NOMO-1 (cell line): Measurements from ENCODE around the gene PDK2.
A peak's percentile ranks its signal among the peaks of the same experiment; 100 is the strongest.

Source experiments
- DNase-seq, 2 experiments: peaks; one replicate each; lab custom pipeline; 2025; ENCODE audit not compliant: unreplicated experiment in 2 of 2; lab: John Stamatoyannopoulos, UW

PDK2 gene

DNA sequence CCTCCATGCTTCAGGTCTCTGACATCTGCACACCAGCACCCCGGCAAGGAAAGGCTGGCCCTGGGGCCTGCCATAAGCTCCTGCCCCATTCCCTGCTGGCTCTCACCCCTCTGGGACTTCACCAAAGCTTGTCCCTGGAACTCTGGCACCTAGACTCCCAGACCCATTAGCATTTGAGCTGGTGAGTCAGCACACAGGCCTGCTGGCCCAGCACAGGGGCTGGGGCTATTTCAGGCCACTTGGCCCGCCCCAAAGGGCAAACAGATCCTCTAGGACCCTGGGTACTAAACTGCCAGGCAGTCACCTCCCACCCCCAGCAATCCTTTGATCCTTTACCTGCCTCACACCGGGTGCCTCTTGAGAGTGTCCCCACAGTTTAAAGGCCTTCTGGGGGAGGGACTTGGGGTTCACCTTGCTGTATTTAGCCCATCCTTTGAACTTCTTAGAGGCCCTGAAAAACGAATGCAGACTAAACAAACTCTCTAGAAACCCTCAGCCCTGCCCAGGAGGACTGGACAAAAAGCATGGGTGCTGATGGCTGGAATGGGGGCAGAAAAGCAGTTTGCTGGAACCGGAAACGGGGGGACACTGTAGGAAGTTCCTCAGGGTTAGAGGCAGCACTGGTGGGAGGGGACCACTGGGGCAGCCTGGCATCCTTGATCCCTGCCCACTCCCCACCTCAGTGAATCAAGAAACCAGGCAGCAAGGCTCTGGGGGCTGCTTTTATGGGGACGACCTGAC lies 38.0 kb downstream of the PDK2 start:
- no peak for DNase-seq

DNA sequence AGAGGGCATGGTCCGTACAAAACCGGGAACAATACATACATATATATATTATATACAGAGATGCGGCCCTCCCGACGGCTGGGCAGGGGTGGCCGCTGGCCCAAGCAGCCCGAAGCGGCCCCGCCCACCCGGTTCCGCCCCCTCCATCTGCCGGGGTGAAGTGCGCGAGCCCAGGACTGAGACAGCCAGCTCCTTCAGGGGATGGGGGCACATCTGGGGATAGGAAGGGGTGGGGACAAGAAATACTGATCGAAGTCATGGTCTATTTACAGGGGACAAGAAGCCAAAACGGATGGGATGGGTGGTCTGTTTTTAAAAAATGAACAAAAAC lies 38.6 kb downstream of the PDK2 start:
- DNase-seq: no peak

DNA sequence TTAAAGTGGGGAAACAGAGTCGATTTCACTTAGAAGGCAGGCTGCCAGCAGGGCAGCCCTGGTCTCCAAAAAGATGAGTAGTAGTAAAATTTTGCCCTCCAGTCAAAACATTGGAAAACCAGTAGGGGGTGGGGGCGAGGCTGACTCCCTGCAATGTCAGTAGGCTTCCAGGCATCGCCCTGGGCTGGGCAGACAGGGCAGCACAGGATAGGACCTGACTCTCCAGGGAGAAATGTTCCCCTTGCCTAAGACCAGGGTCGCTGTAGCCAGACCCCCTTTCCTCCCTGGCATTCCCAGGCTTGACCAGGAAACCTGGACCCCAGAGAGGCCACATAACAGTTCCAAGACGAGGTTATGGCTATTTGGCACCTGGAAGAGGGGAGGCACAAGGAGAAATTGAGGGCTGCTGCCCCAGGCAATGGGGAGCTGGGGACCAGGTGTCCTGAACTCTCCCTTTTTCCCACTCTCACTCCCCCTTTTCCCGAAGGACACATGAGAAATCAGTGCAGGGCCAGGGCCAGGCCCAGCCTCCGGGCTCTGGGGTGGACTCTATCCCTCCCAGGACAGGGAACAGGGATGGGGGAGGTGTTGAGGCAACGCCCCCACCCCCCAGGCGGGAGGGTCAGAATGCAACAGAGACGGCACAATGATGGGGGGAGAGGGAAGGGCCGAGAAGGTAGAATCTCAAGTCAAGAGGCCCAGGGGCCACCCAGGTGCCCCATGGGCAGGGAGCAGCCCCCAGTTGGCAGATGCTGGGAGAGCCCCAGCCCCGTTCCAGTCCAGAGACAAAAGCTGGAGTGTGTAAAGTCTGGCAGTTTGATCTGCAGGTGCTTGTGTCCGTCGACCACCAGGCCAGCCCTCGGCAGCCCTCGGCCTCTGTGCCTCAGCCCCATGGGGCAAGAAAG lies 39.3 kb downstream of the PDK2 start:
- DNase-seq: no peak

- no peak for DNase-seq
Measured at GRCh38 chr17:50135316-50136095, 40.4 kb downstream of the PDK2 start.

GRCh38 chr17:50136096-50136687 lies 41.0 kb downstream of the PDK2 start:
- DNase-seq: no peak

GRCh38 chr17:50137042-50137441 lies 41.9 kb downstream of the PDK2 start:
- DNase-seq: no peak

- DNase-seq: no peak
Measured at GRCh38 chr17:50139185-50139783, 44.1 kb downstream of the PDK2 start.

DNA sequence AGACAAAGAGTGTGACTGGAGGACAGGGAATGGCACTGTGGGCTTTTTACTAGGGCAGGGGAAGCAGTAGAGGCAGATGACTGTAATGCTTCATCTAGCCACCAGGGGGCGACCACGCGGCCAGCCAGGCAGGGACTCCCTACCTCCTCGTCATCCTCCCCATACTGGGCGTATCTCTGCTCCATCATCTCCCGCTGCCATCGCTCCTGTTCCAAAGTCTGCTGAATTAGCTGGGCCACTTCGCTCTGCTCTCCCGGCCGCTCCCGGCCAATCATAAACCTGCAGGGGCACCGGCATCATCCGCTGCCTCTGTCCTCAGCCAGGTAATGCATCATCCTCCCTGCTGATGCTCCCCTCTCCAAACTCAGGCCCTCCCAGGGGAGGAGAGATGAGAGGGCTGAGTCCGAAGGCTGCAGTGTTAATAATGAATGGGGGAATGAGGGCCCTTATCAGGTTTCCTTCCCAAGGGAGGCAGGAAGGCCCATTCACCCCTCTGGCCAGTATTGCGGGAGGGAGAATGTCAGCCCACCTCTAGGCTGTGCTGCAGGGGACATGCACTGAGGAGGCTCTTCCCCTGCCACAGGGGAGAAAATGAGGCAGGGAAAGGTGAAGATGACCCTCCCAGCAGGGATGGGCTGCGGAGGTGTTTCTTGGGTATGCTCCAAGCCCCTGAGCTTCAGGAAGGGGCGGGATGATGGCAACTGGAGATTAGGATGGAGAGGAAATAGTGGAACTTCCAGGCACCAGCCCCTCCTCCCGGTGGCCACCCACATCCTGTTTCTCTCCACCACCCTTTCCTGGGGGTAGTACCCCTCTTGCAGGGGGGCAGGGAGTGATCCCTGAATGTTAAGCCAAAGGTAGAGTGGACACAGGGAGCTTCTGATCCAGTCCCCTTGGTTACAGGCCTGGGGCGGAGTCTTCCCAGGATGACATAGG lies 45.1 kb downstream of the PDK2 start:
- DNase-seq: peak; percentile 45 to 49

DNA sequence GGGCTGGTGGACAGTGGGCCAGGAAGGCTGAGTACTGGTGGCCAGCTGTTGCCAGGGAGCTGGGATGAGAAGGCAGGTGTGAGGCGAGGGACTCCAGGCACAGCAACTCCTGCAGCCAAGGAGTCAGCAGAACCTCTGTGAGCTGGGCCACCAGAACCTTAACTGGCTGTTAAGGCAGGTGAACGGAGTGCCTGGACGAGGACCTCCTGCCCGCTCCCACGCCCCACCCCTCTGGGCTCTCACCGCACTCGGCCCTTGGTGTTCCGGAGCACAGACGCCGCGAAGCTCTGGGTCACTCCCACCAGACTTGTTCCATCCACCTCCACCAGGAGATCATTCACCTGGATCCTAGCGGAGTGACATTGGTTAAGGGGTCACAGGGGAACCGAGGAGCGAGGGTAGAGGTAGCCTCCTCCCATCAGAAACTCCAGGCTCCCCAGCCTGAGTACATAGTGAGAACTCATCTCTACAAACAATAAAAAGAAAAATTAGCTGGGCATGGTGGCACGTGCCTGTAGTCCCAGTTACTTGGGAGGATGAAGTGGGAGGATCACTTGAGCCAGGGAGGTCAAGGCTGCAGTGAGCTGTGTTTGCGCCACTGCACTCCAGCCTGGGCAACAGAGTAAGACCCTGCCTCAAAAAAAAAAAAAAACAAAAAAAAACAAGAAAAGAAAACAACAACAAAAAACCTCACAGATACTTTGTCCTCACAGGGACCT lies 46.0 kb downstream of the PDK2 start:
- DNase-seq: no peak

GRCh38 chr17:50141745-50142110 lies 46.6 kb downstream of the PDK2 start:
- no peak for DNase-seq

GRCh38 chr17:50143461-50144176 lies 48.5 kb downstream of the PDK2 start:
- no peak for DNase-seq

- no peak for DNase-seq
Measured at GRCh38 chr17:50144355-50144754, 49.2 kb downstream of the PDK2 start.

DNA sequence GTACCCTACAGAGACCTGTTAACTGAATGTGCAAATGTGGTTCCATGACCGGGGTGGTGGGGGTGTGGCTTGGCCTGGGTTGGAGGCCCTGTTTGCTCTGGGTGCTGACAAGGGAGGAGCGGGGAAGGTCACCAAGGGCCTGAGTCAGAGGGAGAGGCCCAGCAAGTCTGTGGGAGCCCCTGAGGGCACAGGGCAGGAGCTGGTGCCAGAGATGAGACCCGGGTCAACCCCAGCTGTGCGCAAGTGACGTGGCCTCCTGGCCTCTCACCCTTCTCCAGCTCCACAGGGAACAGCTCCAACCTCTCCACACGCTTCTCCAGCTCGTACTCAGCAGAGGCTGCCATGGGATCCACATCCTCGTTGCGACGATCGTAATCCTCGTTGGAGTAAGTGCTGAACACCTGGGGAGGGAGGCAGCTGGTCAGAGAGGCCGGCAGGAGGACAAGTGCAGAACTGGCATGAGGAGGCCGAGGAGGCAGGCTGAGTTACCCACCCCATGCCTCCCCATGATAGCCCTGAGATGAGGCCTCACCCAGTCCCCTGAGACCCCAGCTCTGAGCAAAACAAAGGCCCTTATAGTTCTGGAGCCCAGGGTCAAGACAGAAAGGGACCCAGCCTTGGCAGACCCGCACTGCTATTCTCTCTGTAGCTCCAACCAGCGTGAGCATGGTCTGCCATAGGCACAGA lies 49.8 kb downstream of the PDK2 start:
- no peak for DNase-seq

- no peak for DNase-seq
Measured at GRCh38 chr17:50145532-50146229, 50.5 kb downstream of the PDK2 start.

- no peak for DNase-seq
Measured at GRCh38 chr17:50146230-50146926, 51.2 kb downstream of the PDK2 start.

- DNase-seq: no peak
Measured at GRCh38 chr17:50146927-50147665, 51.9 kb downstream of the PDK2 start.
